HG03378 (cell line): ENCODE measurements around the gene TLE1.
A peak's percentile ranks its signal among the peaks of the same experiment; 100 is the strongest.
"Not testable (repeated sequence)": the region's sequence is repeated elsewhere in the genome, so short reads cannot be mapped to it uniquely, and the experiment has no call there.

Source experiments
- ATAC-seq: cut with Tn5 transposase; IDR thresholded peaks from one replicate; pipeline ENCODE4 v1.9.1; 2021; ENCODE audit warnings: mild to moderate bottlenecking, moderate library complexity; ENCODE audit not compliant: unreplicated experiment

TLE1 gene

GRCh38 chr9:81602887-81603680 is 86.3 kb downstream of the TLE1 start:
- ATAC-seq = no peak

- peak; percentile 80 for ATAC-seq
These were observed 87.4 kb downstream of the TLE1 start for GRCh38 chr9:81601639-81602623.

- ATAC-seq = no peak
These were observed 88.7 kb downstream of the TLE1 start for GRCh38 chr9:81600631-81601030.

- no peak for ATAC-seq
These were observed 89.5 kb downstream of the TLE1 start for GRCh38 chr9:81599837-81600236.

- no peak for ATAC-seq
These were observed 90.5 kb downstream of the TLE1 start for GRCh38 chr9:81598811-81599210.

- no peak for ATAC-seq
These were observed 91.2 kb downstream of the TLE1 start for GRCh38 chr9:81598123-81598497.

- no peak for ATAC-seq
These were observed 91.8 kb downstream of the TLE1 start for GRCh38 chr9:81597419-81598122.

GRCh38 chr9:81596679-81597418 is 92.5 kb downstream of the TLE1 start:
- no peak for ATAC-seq

GRCh38 chr9:81595887-81596543 is 93.3 kb downstream of the TLE1 start:
- ATAC-seq = no peak

- ATAC-seq = not testable (repeated sequence)
These were observed 94.1 kb downstream of the TLE1 start for GRCh38 chr9:81595293-81595692.

GRCh38 chr9:81594415-81594814 is 94.9 kb downstream of the TLE1 start:
- ATAC-seq = no peak

GRCh38 chr9:81592887-81593266 is 96.5 kb downstream of the TLE1 start:
- no peak for ATAC-seq

GRCh38 chr9:81591791-81592190 is 97.6 kb downstream of the TLE1 start:
- no peak for ATAC-seq

GRCh38 chr9:81590688-81591087 is 98.7 kb downstream of the TLE1 start:
- ATAC-seq = no peak

GRCh38 chr9:81589819-81590218 is 99.5 kb downstream of the TLE1 start:
- no peak for ATAC-seq

GRCh38 chr9:81589392-81589791 is 100.0 kb downstream of the TLE1 start:
- no peak for ATAC-seq

- no peak for ATAC-seq
These were observed 101.0 kb downstream of the TLE1 start for GRCh38 chr9:81588148-81588871.

GRCh38 chr9:81586786-81587185 is 102.6 kb downstream of the TLE1 start:
- no peak for ATAC-seq

- ATAC-seq = no peak
These were observed 104.1 kb downstream of the TLE1 start for GRCh38 chr9:81585191-81585763.
